MM.1S (cell line): ENCODE measurements around the gene VTN.

Experiments used
- DNase-seq: peaks from one replicate; pipeline ENCODE4 v3.0.0-alpha.2; 2015
- H2AFZ ChIP-seq: fragments of 300-600 bp; sonication (generic); 2 replicates; pipeline ENCODE4 v1.6.0; 2016; ENCODE audit warnings: antibody characterized with exemption, low read length
- H3F3A ChIP-seq: fragments of 300-600 bp; sonication (generic); 2 replicates; pipeline ENCODE4 v1.6.1; 2016; ENCODE audit warnings: mild to moderate bottlenecking, antibody characterized with exemption, low read length, moderate library complexity, mixed read lengths; ENCODE audit not compliant: insufficient read depth
- H3K27ac ChIP-seq: fragments of 300-600 bp; sonication (generic); 2 replicates; pipeline ENCODE4 v1.5.1; 2016; ENCODE audit warnings: mild to moderate bottlenecking, low read length
- H3K27me3 ChIP-seq: fragments of 300-600 bp; sonication (generic); replicated peaks from 2 replicates; pipeline ENCODE4 v1.6.0; 2016; ENCODE audit warnings: low read length; ENCODE audit not compliant: insufficient read depth
- H3K36me3 ChIP-seq: fragments of 300-600 bp; sonication (generic); replicated peaks from 2 replicates; pipeline ENCODE4 v1.6.1; 2016; ENCODE audit warnings: mild to moderate bottlenecking, low read length, mixed read lengths; ENCODE audit not compliant: insufficient read depth
- H3K4me1 ChIP-seq: fragments of 300-600 bp; sonication (generic); 2 replicates; pipeline ENCODE4 v1.6.1; 2016; ENCODE audit warnings: low read length, mixed read lengths
- H3K4me2 ChIP-seq: fragments of 300-600 bp; sonication (generic); 2 replicates; pipeline ENCODE4 v1.6.0; 2016; ENCODE audit warnings: low read depth, low read length
- H3K4me3 ChIP-seq: fragments of 300-600 bp; sonication (generic); 2 replicates; pipeline ENCODE4 v1.5.1; 2016; ENCODE audit warnings: low read length, mixed read lengths
- H3K79me2 ChIP-seq: fragments of 300-600 bp; sonication (generic); 2 replicates; pipeline ENCODE4 v1.6.1; 2016; ENCODE audit warnings: mixed run types, low read length, mixed read lengths
- H3K9ac ChIP-seq: fragments of 300-600 bp; sonication (generic); 2 replicates; pipeline ENCODE4 v1.6.1; 2016; ENCODE audit warnings: low read length, mixed read lengths
- H3K9me2 ChIP-seq: fragments of 300-600 bp; sonication (generic); replicated peaks from 2 replicates; pipeline ENCODE4 v1.6.1; 2016; ENCODE audit warnings: mild to moderate bottlenecking, low read length, mixed read lengths; ENCODE audit not compliant: insufficient read depth
- H3K9me3 ChIP-seq: fragments of 300-600 bp; sonication (generic); replicated peaks from 2 replicates; pipeline ENCODE4 v1.6.1; 2016; ENCODE audit warnings: mild to moderate bottlenecking, low read length, mixed read lengths; ENCODE audit not compliant: insufficient read depth
- H4K20me1 ChIP-seq: fragments of 300-600 bp; sonication (generic); 2 replicates; pipeline ENCODE4 v1.6.1; 2016; ENCODE audit warnings: mild to moderate bottlenecking, low read length, moderate library complexity, mixed read lengths; ENCODE audit not compliant: insufficient read depth
- CTCF ChIP-seq: fragments of 300-600 bp; sonication (generic); IDR thresholded peaks from 2 replicates; pipeline ENCODE4 v1.5.1; 2016; ENCODE audit warnings: antibody characterized with exemption, low read length, mixed read lengths
- EZH2 ChIP-seq: fragments of 300-600 bp; sonication (generic); optimal IDR thresholded peaks from 2 replicates; pipeline ENCODE3; 2017; ENCODE audit warnings: low read depth, mild to moderate bottlenecking, antibody characterized with exemption, low read length, mixed read lengths
- EZH2phosphoT487 ChIP-seq: fragments of 300-600 bp; sonication (generic); IDR thresholded peaks from 2 replicates; pipeline ENCODE4 v1.6.1; 2018; ENCODE audit warnings: antibody characterized with exemption, low read length

The VTN gene

GRCh38 chr17:28396635-28397239 lies 26.6 kb upstream of the VTN start:
- TF ChIP-seq CTCF (no peak), EZH2 (no peak), EZH2phosphoT487 (no peak)
- no peak for DNase-seq
- Histone ChIP-seq H3K4me1 (no peaks in the 10 kb centered on the region), H4K20me1 (no peaks in the 10 kb centered on the region), H3K27me3 (no peaks in the 10 kb centered on the region), H3K9me3 (no peaks in the 10 kb centered on the region), H3K9ac (no peak overlapping the region), H3F3A (no peaks in the 10 kb centered on the region), H2AFZ (no peak overlapping the region), H3K27ac (no peak overlapping the region), H3K79me2 (no peaks in the 10 kb centered on the region), H3K4me3 (no peak overlapping the region), H3K36me3 (no peaks in the 10 kb centered on the region), H3K4me2 (no peak overlapping the region), H3K9me2 (no peaks in the 10 kb centered on the region)

GRCh38 chr17:28395968-28396367 lies 25.9 kb upstream of the VTN start:
- Histone ChIP-seq H3K27me3 (no peaks in the 10 kb centered on the region), H2AFZ (no peak overlapping the region), H3K27ac (no peak overlapping the region), H3K9ac (no peak overlapping the region), H3K9me3 (no peaks in the 10 kb centered on the region), H3K4me3 (no peak overlapping the region), H3K4me2 (no peak overlapping the region), H3K79me2 (no peaks in the 10 kb centered on the region), H3K4me1 (no peaks in the 10 kb centered on the region), H3K36me3 (no peaks in the 10 kb centered on the region), H3K9me2 (no peaks in the 10 kb centered on the region), H3F3A (no peaks in the 10 kb centered on the region), H4K20me1 (no peaks in the 10 kb centered on the region)
- TF ChIP-seq EZH2phosphoT487 (no peak), CTCF (no peak), EZH2 (no peak)
- DNase-seq = no peak

GRCh38 chr17:28395426-28395825 lies 25.3 kb upstream of the VTN start:
- Histone ChIP-seq H4K20me1 (no peaks in the 10 kb centered on the region), H3K27ac (no peak overlapping the region), H3K9me3 (no peaks in the 10 kb centered on the region), H3K36me3 (no peaks in the 10 kb centered on the region), H3K9ac (no peak overlapping the region), H3K27me3 (no peaks in the 10 kb centered on the region), H2AFZ (no peak overlapping the region), H3K79me2 (no peaks in the 10 kb centered on the region), H3K4me3 (no peak overlapping the region), H3F3A (no peaks in the 10 kb centered on the region), H3K4me1 (no peaks in the 10 kb centered on the region), H3K4me2 (no peak overlapping the region), H3K9me2 (no peaks in the 10 kb centered on the region)
- TF ChIP-seq EZH2phosphoT487 = no peak
- no peak for TF ChIP-seq CTCF
- TF ChIP-seq EZH2 = no peak
- no peak for DNase-seq
